ENCODE measurements around the gene PTK6.
"Not testable (repeated sequence)": the region's sequence is repeated elsewhere in the genome, so short reads cannot be mapped to it uniquely, and the experiment has no call there.

The PTK6 gene

DNA sequence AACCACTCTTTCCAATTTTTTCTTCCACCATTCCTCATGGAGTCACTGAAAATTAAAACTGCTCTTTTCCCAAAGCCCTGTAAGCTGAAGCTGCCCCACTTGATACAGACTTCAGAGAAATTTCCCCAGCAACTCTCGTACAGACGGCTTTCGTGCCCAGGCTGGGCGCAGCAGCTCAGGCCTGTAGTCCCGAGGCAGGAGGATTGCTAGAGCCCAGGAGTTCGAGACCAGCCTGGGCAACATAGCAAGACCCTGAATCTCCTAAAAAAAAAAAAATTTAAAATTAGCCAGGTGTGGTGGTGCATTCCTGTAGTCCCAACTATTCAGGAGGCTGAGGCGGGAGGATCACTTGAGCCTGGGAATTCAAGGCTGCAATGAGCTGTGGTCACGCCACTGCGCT lies 10.0 kb downstream of the PTK6 start:
- DNase-seq = no peak

DNA sequence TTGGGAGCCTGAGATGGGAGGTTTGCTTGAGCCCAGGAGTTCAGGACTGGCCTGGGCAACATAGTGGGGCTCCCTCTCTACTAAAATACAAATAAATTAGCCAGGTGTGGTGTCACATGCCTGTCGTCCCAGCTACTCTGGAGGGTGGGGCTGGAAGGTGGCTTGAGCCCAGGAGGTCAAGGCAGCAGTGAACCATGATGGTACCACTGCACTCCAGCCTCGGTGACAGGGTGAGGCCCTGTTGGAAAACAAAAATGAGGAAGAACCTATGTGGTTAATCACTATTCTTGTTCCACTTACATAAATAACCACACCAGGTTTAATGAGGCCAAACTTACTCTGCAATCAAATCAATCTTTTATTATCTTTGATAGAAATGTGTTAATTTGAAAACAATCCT lies 11.2 kb downstream of the PTK6 start:
- DNase-seq = no peak

DNA sequence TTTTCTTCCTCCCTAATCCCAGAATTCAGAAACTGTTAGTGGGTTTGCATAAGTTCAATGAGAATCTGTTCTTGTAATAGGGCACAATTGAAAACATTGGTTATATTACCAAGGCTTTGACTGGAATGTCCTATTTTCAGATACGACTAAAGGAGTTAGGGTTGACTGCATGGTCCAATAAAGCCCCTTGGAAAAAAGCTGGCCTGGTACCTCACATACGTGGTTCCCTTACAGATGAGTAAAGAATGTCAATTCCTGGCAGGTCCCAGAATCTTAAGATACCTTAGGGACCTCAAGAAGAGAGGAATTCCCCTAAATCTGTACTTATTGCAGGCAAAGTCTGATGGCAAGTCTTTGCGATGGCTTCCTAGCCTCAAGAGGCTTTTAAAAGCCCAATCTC lies 12.0 kb downstream of the PTK6 start:
- DNase-seq = no peak

DNA sequence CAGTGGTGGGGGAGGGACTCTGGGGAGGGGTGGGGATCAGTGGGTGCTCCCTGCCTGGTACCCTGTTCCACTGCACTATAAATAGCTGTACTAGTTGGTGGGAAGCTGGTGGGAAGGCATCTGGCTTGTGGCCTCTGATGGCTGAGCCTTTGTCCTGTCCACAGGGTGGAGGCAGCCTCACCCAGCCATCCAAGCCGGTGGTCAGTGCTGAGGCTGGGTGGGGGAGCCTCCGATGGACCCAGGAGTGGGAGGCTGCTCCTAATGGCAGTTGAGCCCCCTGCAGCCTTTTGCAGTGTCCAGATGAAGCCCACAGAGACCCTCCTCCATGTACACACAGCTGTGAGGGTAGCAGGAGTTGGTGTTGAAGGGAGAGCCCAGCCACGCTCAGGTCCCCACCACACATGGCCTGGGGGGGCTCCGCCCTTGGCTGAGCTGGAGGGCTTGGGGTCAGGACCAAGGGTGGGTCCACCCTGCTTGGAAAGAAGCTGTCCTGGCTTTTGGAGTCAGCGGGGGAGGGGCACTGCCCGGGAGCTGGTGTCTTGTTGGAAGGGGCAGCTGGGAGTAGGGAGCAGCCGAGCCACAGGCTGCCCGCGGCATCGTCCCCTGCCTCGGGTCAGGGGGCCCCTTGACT lies 14.1 kb downstream of the PTK6 start:
- DNase-seq = no peak

DNA sequence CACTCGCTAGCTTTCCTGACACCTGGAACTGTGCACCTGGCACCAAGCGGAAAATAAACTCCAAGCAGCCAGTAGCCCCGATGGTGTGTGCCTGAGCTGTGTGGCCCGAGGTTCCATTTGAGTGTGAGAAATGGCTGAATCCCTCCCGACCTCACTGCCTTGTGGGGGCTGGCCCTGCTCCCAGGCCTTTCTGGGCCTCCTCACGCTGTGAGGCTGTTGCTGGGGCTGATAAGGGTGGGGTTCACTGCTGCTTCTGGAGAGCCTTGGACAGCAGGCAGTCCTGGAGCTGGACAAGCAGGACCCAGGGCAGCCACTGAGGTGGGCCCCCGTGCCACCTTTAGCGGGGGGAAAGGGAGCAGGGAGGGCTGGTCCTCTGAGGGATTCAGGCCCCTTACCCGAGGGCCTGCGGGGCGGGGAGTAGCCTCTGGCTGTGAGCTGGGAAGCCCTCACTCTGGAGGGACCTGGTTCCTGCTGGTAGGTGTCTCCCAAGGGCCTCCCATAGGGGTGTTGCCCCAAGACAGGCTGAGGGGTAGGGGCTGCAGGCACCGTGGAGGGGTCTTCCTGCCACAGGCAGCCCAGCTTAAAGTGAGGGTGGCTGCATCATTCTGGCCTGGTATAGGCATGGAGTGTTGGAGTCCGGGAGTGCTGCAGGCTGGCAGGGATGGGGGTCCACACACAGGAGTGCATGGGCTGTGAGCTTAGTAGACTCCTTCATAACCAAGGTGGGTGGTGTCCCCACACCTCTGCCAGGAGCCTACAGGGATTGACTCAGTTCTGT lies 14.9 kb downstream of the PTK6 start:
- DNase-seq = no peak

DNA sequence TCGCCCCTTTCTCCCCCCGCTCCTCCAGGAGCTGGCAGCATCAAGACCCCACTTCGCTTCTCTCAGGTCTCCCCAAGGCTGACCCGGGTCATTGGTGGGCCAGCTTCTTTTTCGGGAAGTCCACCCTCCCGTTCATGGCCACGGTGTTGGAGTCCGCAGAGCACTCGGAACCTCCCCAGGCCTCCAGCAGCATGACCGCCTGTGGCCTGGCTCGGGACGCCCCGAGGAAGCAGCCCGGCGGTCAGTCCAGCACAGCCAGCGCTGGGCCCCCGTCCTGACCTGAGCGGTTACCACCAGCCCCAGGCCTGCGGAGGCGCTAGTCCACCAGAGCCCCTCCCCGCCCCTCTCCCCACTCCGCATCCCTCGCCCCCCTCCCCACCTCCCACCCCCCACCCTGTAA lies 15.6 kb downstream of the PTK6 start:
- DNase-seq = no peak

DNA sequence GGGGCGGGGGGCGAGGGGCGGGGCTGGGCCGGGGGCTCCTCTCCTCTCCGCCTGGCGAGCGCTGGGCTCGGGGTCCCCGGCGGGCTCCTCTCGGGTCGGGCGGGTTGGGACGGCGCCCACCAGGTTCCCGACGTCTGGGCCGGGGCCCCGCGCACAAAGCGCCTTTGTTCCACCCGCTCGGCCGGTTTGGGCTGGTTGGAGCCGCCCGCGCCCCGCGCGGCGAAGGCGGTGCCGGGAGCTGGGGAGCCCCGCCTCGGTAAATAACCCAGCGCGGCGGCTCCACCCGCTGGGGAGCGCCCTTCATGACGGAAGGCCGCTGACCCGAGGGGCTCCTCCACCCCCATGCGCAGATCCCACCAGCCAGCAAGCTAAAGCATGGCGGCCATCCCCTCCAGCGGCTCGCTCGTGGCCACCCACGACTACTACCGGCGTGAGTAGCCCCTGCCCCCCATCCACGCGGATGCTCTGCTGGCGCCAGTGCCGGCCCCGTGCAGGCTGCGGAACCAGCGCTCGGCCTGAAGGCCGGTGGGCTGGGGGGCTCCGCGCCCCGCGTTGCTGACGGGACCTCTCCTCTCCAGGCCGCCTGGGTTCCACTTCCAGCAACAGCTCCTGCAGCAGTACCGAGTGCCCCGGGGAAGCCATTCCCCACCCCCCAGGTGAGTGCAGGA lies 16.1 kb downstream of the PTK6 start:
- DNase-seq = peak; percentile 75

DNA sequence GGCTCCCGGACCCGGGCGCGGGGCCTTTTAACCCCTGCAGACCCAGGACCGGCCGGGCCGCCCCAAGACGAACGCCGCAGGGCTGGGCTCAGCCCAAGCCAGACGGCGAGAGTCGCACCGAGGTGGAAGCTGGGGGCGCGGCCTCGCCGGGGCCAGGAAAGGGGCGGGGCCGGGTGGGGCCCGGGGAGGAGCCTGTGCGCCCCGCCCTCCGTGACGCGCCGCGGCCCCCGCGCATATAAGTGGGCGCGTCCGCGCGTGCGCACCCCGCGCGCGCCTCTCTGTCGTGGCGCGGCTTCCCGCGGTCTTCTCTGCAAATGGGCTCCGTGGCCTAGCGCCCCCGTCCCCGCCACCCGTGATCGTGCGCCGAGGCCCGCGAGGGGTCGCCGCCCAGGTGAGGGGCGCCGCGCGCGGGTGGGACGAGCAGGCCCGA lies 16.7 kb downstream of the PTK6 start, which contains the start of gene PPDPF:
Gene PPDPF (plus strand): TSS at position 262 of the 430 bp plus-strand sequence. CDS start 544 bp downstream, outside the sequence.
- peak; percentile 86 for DNase-seq

DNA sequence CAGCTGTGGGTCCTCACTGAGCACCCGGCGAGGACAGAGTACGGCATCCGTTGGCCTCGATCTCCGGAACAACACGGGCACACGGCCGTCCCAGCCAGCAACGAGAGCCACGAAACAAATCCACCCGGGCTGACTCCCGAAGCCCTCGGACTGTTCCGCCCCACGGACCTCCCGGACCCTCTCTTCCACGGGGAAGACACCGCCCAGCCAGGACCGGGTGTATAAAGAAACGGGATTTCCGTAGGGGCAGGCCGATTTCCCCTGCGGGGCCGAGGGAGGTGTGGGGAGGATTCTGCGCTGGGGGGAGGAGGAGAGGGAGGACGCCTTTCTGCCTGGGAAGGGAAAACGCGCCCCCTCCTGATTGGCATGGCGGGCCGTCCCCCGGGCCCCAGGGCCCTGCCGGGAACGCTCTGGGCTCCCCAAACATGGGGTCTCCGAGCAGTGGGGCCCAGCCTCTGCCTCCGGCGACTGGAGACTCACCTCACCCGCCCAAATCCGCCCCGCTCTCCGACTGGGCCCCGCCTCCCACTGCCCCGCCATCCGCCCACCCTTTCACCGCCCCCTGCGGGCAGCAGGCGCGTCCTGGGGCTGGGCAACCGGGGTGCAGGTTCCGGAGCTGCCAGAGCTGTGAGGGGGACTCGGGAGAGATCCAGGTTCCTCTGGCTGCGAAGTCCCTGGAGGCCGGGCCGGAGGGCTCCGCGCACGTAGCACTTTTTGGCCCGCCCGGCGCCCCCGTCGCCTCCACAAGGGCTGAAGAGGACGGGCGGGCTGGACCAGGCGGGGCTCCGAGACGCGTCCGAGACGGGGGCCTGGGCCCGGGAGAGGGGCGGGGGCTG lies 17.3 kb downstream of the PTK6 start:
- no peak for DNase-seq

DNA sequence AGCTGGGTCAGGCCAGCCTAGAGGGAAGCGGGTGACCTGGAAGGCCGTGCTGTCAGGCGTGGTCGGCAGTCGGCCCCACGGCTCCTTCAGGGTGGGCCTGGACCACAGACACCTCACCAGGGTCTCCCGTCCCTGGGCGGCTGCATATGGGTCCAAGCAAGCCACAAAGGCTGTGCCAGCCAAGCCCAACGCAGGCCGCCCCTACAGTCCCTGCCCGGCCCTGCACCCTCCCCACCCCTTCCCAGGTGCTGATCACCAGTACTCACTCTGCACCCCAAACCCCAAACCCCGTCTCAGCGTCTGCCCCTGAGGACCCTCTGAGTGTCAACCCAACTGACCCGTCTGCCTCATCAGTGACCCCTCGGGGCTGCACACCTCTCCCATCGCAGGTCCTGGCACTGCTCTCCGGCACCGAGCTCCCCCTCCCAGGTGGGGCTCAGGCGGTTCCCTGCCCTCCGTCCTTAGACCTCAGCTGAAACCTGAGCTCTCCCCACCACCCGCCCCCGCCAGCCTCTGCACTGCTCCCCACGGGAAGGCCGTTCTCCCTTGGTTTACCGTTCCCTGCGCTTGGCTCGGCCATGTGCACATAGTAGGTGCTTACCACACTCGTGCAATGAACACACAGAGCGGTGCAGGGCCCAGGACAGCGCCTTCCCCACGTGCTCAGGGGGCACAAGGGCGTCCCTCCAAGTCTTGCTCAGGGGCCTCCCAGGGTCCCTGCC lies 18.1 kb downstream of the PTK6 start:
- no peak for DNase-seq

DNA sequence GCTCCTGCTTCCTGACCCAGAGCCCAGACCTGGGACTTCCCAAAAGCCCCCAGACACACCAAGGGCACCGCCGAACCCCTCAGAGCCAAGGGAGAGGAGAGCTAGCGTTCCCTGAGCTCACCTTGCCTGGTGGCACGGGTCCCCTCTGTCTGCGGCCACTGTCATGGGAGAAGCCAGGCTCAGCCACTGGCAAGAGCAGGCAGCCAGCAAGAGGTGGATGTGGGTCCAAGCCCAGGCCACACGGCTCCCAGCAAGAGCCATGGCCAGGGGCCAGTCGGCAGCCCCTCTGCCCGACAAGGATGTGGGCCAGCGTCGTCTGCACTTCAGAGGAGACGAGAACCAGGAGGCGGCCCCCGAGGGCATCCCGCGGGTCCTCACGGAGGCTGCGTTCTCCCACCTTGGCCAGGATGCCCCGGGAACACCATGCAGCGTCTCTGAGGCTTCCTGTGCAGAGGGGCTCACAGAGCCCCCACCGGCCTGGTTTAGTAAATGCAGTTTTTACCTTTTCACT lies 18.8 kb downstream of the PTK6 start:
- DNase-seq = no peak

DNA sequence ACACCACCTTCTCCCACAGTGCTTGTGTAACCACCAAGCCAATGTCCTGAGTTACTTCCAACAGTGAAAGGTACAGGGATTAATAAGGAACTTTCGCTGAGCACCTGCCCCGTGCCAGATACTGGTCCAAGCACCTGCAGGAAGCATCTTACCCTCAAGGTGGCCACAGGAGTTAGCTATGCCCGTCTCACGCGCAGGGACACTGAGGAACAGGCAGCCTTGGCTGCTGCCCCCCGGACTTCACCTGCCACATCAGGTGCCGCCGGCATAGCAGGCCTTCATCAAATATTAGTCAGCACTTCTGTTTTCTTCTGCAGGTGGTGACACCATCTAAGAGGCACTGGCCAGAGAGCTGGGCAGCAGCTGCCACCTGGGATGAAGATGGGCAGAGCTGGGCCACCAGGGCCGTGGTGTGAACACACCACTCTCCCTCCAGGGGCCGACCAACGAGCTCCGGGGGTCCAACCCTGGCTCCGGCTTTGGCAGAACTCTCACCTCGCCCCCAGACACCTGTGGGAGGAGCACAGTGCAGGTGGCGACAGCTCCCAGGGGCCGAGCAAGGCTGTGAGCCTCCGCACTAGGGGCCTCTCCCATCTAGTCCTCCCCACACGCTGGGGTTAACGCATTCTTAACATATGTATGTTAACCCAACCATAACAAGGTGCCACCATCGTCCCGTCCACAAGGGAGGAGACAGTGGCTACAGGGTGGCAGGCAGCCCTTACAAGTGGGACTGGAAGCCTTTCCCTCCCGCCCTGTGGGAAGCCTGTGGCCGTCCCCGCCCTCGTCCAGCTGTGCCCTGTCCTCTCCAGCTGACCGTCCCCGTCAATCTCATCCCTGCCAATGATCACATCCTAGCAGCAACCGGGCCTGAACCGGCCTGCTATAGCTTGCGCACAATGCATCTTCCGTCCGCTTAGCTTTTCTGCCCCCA lies 19.5 kb downstream of the PTK6 start:
- no peak for DNase-seq

DNA sequence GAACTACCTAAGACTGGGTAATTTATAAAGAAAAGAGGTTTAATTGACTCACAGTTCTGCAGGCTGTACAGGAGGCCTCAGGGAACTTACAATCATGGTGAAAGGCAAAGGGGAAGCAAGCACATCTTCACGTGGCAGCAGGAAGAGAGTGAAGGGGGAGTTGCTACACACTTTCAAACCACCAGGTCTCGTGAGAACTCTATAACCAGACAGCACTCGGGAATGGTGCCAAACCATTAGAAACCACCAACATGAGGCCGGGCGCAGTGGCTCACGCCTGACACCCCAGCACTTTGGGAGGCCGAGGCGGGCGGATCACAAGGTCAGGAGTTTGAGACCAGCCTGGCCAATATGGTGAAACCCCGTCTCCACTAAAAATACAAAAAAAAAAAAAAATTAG lies 22.7 kb downstream of the PTK6 start:
- DNase-seq = not testable (repeated sequence)

DNA sequence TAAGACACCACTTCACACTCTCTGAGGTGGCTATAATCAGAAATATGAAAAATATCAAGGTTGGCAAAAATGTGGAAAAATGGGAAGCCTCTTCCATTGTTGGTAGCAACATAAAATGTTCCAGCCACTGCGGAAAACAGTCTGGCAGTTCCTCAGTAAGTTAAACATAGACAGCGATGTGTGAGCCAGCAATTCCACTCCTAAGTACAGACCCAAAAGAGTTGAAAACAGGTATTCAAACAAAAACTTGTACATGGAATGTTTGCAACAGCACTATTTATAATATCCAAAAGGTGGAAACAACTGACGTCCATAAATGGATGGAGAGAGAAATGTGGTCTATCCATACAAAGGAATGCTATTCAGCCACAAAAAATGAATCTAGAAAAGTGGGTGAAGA lies 24.0 kb downstream of the PTK6 start:
- no peak for DNase-seq

DNA sequence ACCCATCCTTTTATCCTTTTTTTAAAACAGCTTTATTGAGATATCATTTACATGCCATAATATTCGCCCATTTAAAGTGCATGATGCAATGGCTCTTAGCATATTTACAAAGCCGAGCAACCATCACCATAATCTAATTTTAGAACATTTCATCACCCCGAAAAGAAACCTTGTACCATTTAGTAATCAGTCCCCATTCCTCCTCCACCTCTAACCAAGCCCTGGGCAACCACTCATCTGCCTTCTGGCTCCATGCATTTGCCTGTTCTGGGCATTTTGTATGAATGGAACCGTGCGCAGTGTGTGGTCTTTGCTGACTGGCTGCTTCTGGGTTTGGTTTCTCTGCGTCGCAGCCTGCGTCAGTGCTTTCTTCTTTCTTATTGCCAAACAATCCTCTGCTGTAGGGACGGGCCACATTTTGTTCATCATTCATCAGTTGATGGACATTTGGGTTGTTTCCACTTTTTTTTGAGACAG lies 28.1 kb downstream of the PTK6 start:
- DNase-seq = no peak

DNA sequence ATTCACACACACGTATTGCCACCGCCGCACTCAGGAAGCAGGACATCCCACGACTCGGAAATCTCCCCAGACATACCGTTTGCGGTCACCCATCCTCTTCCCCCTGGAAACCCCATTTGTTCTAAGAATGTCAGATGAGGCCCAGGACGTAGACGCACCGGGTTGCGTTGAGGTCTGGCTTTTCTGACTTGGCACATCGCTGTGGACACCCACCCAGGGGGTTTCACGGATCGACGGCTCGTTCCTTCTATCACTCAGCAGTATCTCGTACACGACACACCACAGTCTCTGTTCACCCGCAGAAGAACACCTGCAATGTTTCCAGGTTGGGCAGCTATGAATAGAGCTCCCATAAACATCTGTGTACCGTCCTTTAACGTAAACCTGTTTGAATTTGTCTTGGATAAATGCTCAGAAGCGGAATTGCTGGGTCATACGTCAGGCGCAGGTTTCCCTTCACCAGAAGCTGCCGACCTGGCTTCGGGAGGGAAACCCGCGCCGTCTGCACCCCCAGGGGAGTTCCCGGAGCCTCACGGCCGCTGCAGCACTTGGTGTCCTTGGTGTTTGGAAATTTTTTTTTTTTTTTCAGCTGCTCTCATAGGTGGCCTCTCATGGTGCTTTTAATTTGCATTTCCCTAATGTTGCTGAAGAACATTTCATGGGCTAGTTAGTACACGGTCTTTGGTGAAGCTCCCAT lies 29.0 kb downstream of the PTK6 start:
- no peak for DNase-seq

DNA sequence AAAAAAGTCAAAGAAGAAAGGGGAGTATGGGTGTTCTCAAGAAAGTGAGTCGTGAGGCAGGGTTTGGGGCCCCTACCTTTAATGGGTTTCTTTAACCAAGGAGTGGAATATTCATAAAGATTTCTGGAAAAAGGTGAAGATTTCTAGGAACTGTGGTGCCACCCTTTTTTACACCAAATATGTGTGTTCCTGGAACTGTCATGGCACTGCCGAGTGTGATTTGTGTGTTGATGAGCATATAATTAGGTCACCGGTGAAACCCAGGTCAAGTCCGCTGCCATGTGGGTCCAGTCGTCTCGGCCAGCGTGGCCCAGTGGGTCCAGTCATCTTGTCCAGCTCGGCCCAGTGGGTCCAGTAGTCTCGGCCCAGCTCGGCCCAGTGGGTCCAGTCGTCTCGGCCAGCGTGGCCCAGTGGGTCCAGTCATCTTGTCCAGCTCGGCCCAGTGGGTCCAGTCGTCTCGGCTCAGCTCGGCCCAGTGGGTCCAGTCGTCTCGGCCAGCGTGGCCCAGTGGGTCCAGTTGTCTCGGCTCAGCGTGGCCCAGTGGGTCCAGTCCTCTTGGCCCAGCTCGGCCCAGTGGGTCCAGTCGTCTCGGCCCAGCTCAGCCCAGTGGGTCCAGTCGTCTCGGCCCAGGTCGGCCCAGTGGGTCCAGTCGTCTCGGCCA lies 30.0 kb downstream of the PTK6 start:
- DNase-seq = no peak

DNA sequence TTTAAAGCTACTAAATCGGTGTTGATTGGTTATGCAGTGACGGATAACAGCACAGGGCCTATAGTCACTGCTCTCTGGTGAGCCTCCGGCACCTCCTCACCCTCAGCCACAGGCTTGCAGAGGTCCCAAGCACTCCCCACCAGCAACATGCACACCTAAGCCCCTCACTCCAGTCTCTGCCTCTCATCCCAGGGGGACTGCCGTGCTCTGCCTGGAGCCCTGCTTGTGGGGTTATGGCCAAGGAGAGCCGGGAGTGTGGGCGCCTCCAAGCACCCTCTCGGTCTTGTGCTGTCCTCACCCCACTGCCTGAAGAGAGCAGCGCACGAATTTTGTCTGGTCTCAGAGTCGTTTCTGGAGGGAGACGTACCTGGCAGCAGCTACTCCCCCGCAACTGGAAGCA lies 31.5 kb downstream of the PTK6 start:
- no peak for DNase-seq

DNA sequence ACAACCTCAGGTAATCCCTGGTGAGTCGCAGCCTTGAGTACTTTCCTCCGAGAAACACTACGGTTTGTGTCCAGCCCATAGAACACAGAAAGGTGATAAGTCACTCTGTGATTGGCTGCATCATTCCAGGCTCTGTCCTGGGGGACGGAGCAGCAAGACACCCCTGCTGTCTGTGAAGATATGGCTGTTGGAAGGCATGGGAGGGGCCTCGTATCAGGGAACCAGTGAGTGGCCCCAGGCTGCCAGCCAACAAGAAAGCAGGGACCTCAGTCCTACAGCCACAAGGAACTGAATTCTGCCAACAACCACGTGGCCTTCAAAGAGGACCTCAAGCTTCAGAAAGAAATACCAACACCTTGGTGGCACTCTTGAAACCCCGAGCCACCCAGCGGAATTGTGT lies 31.9 kb downstream of the PTK6 start:
- DNase-seq = no peak

DNA sequence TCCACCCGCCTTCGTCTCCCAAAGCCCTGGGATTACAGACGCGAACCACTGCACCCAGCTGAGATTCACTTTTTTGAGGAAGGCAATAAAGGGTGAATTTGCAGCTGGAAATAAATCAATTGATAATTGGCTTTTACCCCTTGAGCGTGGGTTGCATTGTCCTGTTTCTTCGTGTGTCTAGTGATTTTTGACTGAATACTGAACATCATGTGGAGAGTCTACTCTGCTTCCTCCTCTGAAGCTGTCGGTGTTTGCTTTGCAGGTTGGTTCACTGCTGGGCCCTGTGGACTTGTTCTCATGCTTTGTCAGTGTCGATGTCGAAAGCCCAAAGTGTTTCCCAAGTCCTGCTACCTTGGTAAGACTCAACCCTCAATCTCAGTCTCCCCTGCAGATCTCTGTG lies 32.5 kb downstream of the PTK6 start:
- no peak for DNase-seq

Measured in activated CD4-positive, CD25-positive, alpha-beta regulatory T cell treated with anti-CD3 and anti-CD28 coated beads, Interleukin-2, amount 50 U/mL, for 72 hours (primary cell).